Spleen (tissue), 11 donors: Measurements from ENCODE around the gene MFSD2B. TPM values are rescaled to one million over a fixed set of nuclear protein-coding genes. Genes with fewer than 3 reads are reported as not detected.

Source experiments
- DNase-seq: peaks from one replicate; pipeline ENCODE4 v3.0.0-alpha.2; 2020
- H3K27ac ChIP-seq, 8 donors: fragments of 200-600 bp; sonication (generic) in 7 of 8; 1 replicate in 4 of 8; 2 replicates in 4 of 8; pipeline versions ENCODE4 v1.5.0 to v1.8.0; 2016 to 2021; ENCODE audit warnings: inconsistent platforms in 4 of 8, mild to moderate bottlenecking in 4 of 8, moderate library complexity in 1 of 8
- H3K27me3 ChIP-seq, 7 donors: fragments of 200-600 bp; sonication (generic) in 6 of 7; replicated peaks in 1 of 7; 1 replicate in 4 of 7; 2 replicates in 3 of 7; pipeline versions ENCODE4 v1.5.0 to v1.8.0; 2016 to 2021; ENCODE audit warnings: inconsistent platforms in 3 of 7, mild to moderate bottlenecking in 1 of 7
- H3K36me3 ChIP-seq, 6 donors: fragments of 200-600 bp; sonication (generic) in 5 of 6; 1 replicate in 4 of 6; 2 replicates in 2 of 6; pipeline versions ENCODE4 v1.5.0 to v1.8.0; 2016 to 2021; ENCODE audit warnings: inconsistent platforms in 2 of 6
- H3K4me1 ChIP-seq, 6 donors: fragments of 200-600 bp; sonication (generic) in 5 of 6; 1 replicate in 3 of 6; 2 replicates in 3 of 6; pipeline versions ENCODE4 v1.5.0 to v1.8.0; 2016 to 2021; ENCODE audit warnings: inconsistent platforms in 3 of 6
- H3K4me3 ChIP-seq, 8 donors: fragments of 200-600 bp; sonication (generic) in 7 of 8; 1 replicate in 4 of 8; 2 replicates in 4 of 8; pipeline versions ENCODE4 v1.5.0 to v1.8.0; 2016 to 2021; ENCODE audit warnings: inconsistent platforms in 4 of 8, mild to moderate bottlenecking in 4 of 8, moderate library complexity in 2 of 8
- H3K9me3 ChIP-seq, 8 donors: fragments of 200-600 bp; sonication (generic) in 7 of 8; 1 replicate in 4 of 8; 2 replicates in 4 of 8; pipeline versions ENCODE4 v1.5.0 to v1.8.0; 2016 to 2021; ENCODE audit warnings: inconsistent platforms in 4 of 8
- CTCF ChIP-seq, 11 experiments: fragments of 200-600 bp in 7 of 11; fragments of 450-650 bp in 4 of 11; sonication (generic) in 4 of 11; IDR thresholded peaks in 8 of 11; conservative IDR thresholded peaks in 3 of 11; 1 replicate in 7 of 11; 2 replicates in 4 of 11; pipeline versions ENCODE4 v1.4.0 to v1.8.0; 2016 to 2021; ENCODE audit warnings: antibody characterized with exemption in 11 of 11, inconsistent platforms in 4 of 11, mild to moderate bottlenecking in 1 of 11
- POLR2A ChIP-seq, 3 donors: fragments of 450-650 bp; IDR thresholded peaks; one replicate each; pipeline ENCODE4 v1.5.1; 2017; ENCODE audit warnings: antibody characterized with exemption in 3 of 3, mild to moderate bottlenecking in 1 of 3
- POLR2AphosphoS5 ChIP-seq, 3 donors: sonication (generic); formaldehyde crosslinking; IDR thresholded peaks; one replicate each; pipeline ENCODE4 v1.5.1; 2017; ENCODE audit warnings: antibody characterized with exemption in 3 of 3
- WGBS, 5 donors: extraction: QIAGEN DNeasy Blood & Tissue Kit in 3 of 5; methylation state at CpG; one replicate each; pipeline versions ENCODE4 v1.1.5 to v1.1.7; 2013 to 2018; 5-methylcytosine and 5-hydroxymethylcytosine counted together
- intact Hi-C: fragments of 100-400 bp; cut with DNase I; formaldehyde crosslinking; loops from one replicate; pipeline ENCODE4 v1.15.0; 2023; ENCODE audit warnings: low total_unique reads
- polyA plus RNA-seq, 3 donors: library from polyadenylated mRNA; stranded (reverse); fragments of 200-250 nt; gene quantifications; one replicate each; pipeline ENCODE4 v1.2.1, GENCODE V29; 2013
- total RNA-seq, 7 donors: library from RNA; depleted of rRNA in 3 of 7; stranded (reverse); fragments of >200 nt in 3 of 7; fragmentation: NEBNext Ultra II Directional in 4 of 7; extraction: Animal tissue kit (Norgen Biotek cat#: 25700) in 4 of 7; gene quantifications; one replicate each; pipeline versions ENCODE4 v1.1.0 to v1.2.1, GENCODE V29; 2016 to 2021
- donor health status: healthy with polysubstance abuse.
- donor health status: DM: no; HTN: no; CAD: no; lungs with moderate emphysema.
- donor health status: DM: no; HTN: no; CAD: no.
- donor health status: Bipolar disorder and iron deficiency.
- donor health status: healthy.
- donor health status: DM: no; HTN: no; CAD: no.
- donor health status: DM: yes; HTN: yes; CAD: no.

The MFSD2B gene
- total and polyA plus RNA-seq, 10 donors = 0.09 to 3.1 (median 0.52) TPM

- no peaks in the 10 kb centered on the region for H3K36me3 ChIP-seq
- H3K4me1 ChIP-seq = no peaks in the 10 kb centered on the region
- H3K27me3 ChIP-seq = peaks cover 0 to 5% (median under 1%) of the 10 kb centered on the region in 7 donors
- no peaks in the 10 kb centered on the region for H3K9me3 ChIP-seq
- no peak overlapping the region for H3K27ac ChIP-seq
- 79 to 92% (median 86%) methylated on average over 7 to 9 of the region's 9 CpGs for WGBS, 5 donors
- intact Hi-C loops = no loop called here
- no peak for DNase-seq
- TF ChIP-seq CTCF (IDR thresholded peaks at IDR 0.05 in 8 of 11, conservative IDR thresholded peaks at IDR 0.05 in 3 of 11) = no peak
- TF ChIP-seq POLR2A (IDR thresholded peaks at IDR 0.05) = no peak
- no peak for TF ChIP-seq POLR2AphosphoS5 (IDR thresholded peaks at IDR 0.05)
- no peak overlapping the region for H3K4me3 ChIP-seq
These were observed 6.5 kb downstream of the MFSD2B start for GRCh38 chr2:24016376-24016761.

- TF ChIP-seq POLR2AphosphoS5 (IDR thresholded peaks at IDR 0.05) (no peak), POLR2A (IDR thresholded peaks at IDR 0.05) (no peak), CTCF (IDR thresholded peaks at IDR 0.05 in 8 of 11, conservative IDR thresholded peaks at IDR 0.05 in 3 of 11) (no peak)
- DNase-seq = no peak
- H3K27me3 ChIP-seq = no peaks in the 10 kb centered on the region
- no peaks in the 10 kb centered on the region for H3K4me1 ChIP-seq
- H3K9me3 ChIP-seq = no peaks in the 10 kb centered on the region
- intact Hi-C loops = no loop called here
- H3K36me3 ChIP-seq = peaks cover 0 to 7% (median 0%) of the 10 kb centered on the region in 6 donors
- no peak overlapping the region for H3K4me3 ChIP-seq
- 81 to 95% (median 89%) methylated on average over 22 to 35 of the region's 35 CpGs for WGBS, 5 donors
- H3K27ac ChIP-seq = no peak overlapping the region
These were observed 7.2 kb downstream of the MFSD2B start for GRCh38 chr2:24016853-24017703.

- DNase-seq = no peak
- no peaks in the 10 kb centered on the region for H3K27me3 ChIP-seq
- no peaks in the 10 kb centered on the region for H3K4me1 ChIP-seq
- H3K27ac ChIP-seq = no peak overlapping the region
- H3K36me3 ChIP-seq = peaks cover 0 to 13% (median 3%) of the 10 kb centered on the region in 6 donors
- 81 to 91% (median 84%) methylated on average over 7 to 8 of the region's 8 CpGs for WGBS, 5 donors
- TF ChIP-seq POLR2A (IDR thresholded peaks at IDR 0.05) = no peak
- TF ChIP-seq POLR2AphosphoS5 (IDR thresholded peaks at IDR 0.05) = no peak
- TF ChIP-seq CTCF (IDR thresholded peaks at IDR 0.05 in 8 of 11, conservative IDR thresholded peaks at IDR 0.05 in 3 of 11) = no peak
- H3K4me3 ChIP-seq = no peak overlapping the region
- intact Hi-C loops = no loop called here
- H3K9me3 ChIP-seq = no peaks in the 10 kb centered on the region
These were observed 7.8 kb downstream of the MFSD2B start for GRCh38 chr2:24017711-24018110.

- TF ChIP-seq POLR2AphosphoS5 (IDR thresholded peaks at IDR 0.05) (no peak), POLR2A (IDR thresholded peaks at IDR 0.05) (no peak), CTCF (IDR thresholded peaks at IDR 0.05 in 8 of 11, conservative IDR thresholded peaks at IDR 0.05 in 3 of 11) (no peak)
- intact Hi-C loops = no loop called here
- no peak for DNase-seq
- Histone ChIP-seq H3K27me3 (no peaks in the 10 kb centered on the region), H3K4me1 (no peaks in the 10 kb centered on the region), H3K36me3 (peaks cover 0 to 18% (median 8%) of the 10 kb centered on the region in 6 donors), H3K9me3 (no peaks in the 10 kb centered on the region), H3K27ac (no peak overlapping the region), H3K4me3 (no peak overlapping the region)
- WGBS, 5 donors = 86 to 92% (median 89%) methylated on average over 9 of the region's 9 CpGs
These were observed 8.4 kb downstream of the MFSD2B start for GRCh38 chr2:24018241-24018640.
